Measurements from ENCODE around the gene FICD. TPM values are rescaled to one million over a fixed set of nuclear protein-coding genes. Genes with fewer than 3 reads are reported as not detected.

FICD gene
- total RNA-seq, 1 donor from 2014 or later: 30.8 TPM

GRCh38 chr12:108518716-108519496 lies 3.8 kb downstream of the FICD start:
- TF ChIP-seq, protein P1, sequence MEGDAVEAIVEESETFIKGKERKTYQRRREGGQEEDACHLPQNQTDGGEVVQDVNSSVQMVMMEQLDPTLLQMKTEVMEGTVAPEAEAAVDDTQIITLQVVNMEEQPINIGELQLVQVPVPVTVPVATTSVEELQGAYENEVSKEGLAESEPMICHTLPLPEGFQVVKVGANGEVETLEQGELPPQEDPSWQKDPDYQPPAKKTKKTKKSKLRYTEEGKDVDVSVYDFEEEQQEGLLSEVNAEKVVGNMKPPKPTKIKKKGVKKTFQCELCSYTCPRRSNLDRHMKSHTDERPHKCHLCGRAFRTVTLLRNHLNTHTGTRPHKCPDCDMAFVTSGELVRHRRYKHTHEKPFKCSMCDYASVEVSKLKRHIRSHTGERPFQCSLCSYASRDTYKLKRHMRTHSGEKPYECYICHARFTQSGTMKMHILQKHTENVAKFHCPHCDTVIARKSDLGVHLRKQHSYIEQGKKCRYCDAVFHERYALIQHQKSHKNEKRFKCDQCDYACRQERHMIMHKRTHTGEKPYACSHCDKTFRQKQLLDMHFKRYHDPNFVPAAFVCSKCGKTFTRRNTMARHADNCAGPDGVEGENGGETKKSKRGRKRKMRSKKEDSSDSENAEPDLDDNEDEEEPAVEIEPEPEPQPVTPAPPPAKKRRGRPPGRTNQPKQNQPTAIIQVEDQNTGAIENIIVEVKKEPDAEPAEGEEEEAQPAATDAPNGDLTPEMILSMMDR (IDR thresholded peaks at IDR 0.05): no peak
- peak in 1 of 2 donors; percentile 58 for DNase-seq (ENCODE audit: low spot score in 2 of 2)
- Histone ChIP-seq H3K27me3 (no peaks in the 10 kb centered on the region), H3K36me3 (peaks cover 44 to 59% of the 10 kb centered on the region in 2 donors), H3K9me3 (no peaks in the 10 kb centered on the region), H3K4me1 (peaks cover 6 to 10% of the 10 kb centered on the region in 2 donors), H3K27ac (no peak overlapping the region), H3K4me3 (no peak overlapping the region)
- intact Hi-C loops (cut with DNase I): loop anchor here (5.0 to 10.0 kb wide), 5 partner anchors 174 to 1056 kb away; partner anchors contain the start of genes MMAB, MVK, PWP1 and SSH1

GRCh38 chr12:108519558-108519957 lies 4.5 kb downstream of the FICD start:
- DNase-seq (ENCODE audit: low spot score in 2 of 2): peak in 1 of 2 donors; percentile 50
- peaks cover 50 to 66% of the 10 kb centered on the region in 2 donors for H3K36me3 ChIP-seq
- no peaks in the 10 kb centered on the region for H3K27me3 ChIP-seq
- no peaks in the 10 kb centered on the region for H3K9me3 ChIP-seq
- H3K27ac ChIP-seq: peak overlapping the region in 1 of 2 donors; percentile 25
- TF ChIP-seq, protein P1 (IDR thresholded peaks at IDR 0.05): peak in 1 of 3 experiments; percentile 21
- H3K4me1 ChIP-seq: peaks cover 6 to 9% of the 10 kb centered on the region in 2 donors
- intact Hi-C loops (cut with DNase I): loop anchor here (5.0 to 10.0 kb wide), 5 partner anchors 175 to 1055 kb away; partner anchors contain the start of genes MMAB, MVK, PWP1 and SSH1
- H3K4me3 ChIP-seq: no peak overlapping the region

- TF ChIP-seq, protein P1 (IDR thresholded peaks at IDR 0.05): no peak
- no peaks in the 10 kb centered on the region for H3K27me3 ChIP-seq
- DNase-seq (ENCODE audit: low spot score in 2 of 2): no peak
- intact Hi-C loops (cut with DNase I): no loop called here
- no peak overlapping the region for H3K27ac ChIP-seq
- no peaks in the 10 kb centered on the region for H3K9me3 ChIP-seq
- no peaks in the 10 kb centered on the region for H3K4me1 ChIP-seq
- H3K4me3 ChIP-seq: no peak overlapping the region
- peaks cover 81 to 98% of the 10 kb centered on the region in 2 donors for H3K36me3 ChIP-seq
Measured at GRCh38 chr12:108523365-108523764, 8.3 kb downstream of the FICD start.

GRCh38 chr12:108525681-108526080 lies 10.6 kb downstream of the FICD start:
- H3K4me3 ChIP-seq: no peak overlapping the region
- no peak for DNase-seq (ENCODE audit: low spot score in 2 of 2)
- H3K9me3 ChIP-seq: no peaks in the 10 kb centered on the region
- intact Hi-C loops (cut with DNase I): no loop called here
- peaks cover 85 to 100% of the 10 kb centered on the region in 2 donors for H3K36me3 ChIP-seq
- H3K4me1 ChIP-seq: no peaks in the 10 kb centered on the region
- no peaks in the 10 kb centered on the region for H3K27me3 ChIP-seq
- TF ChIP-seq, protein P1 (IDR thresholded peaks at IDR 0.05): no peak
- no peak overlapping the region for H3K27ac ChIP-seq

GRCh38 chr12:108526482-108527165 lies 11.5 kb downstream of the FICD start:
- Histone ChIP-seq H3K4me1 (no peaks in the 10 kb centered on the region), H3K36me3 (peaks cover 90 to 100% of the 10 kb centered on the region in 2 donors), H3K27ac (no peak overlapping the region), H3K4me3 (no peak overlapping the region), H3K27me3 (no peaks in the 10 kb centered on the region), H3K9me3 (no peaks in the 10 kb centered on the region)
- intact Hi-C loops (cut with DNase I): no loop called here
- TF ChIP-seq, protein P1 (IDR thresholded peaks at IDR 0.05): no peak
- no peak for DNase-seq (ENCODE audit: low spot score in 2 of 2)

Measured in ascending aorta (tissue), 2 donors.